ENCODE results near the gene DLX3. TPM values are rescaled to one million over a fixed set of nuclear protein-coding genes. Genes with fewer than 3 reads are reported as not detected.

DLX3 gene
- total RNA-seq, 4 donors from 2014 or later, result 12.9 to 31.8 (median 23.8) TPM

GRCh38 chr17:49991409-49991808 lies 3.6 kb downstream of the DLX3 start:
- Histone ChIP-seq H3K27ac (no peak overlapping the region), H3K9me3 (no peaks in the 10 kb centered on the region), H3K4me1 (peaks cover 57% of the 10 kb centered on the region), H3K27me3 (peaks cover 75% of the 10 kb centered on the region), H3K36me3 (no peaks in the 10 kb centered on the region), H3K4me3 (no peak overlapping the region)
- WGBS, result 84% methylated on average over 9 of the region's 14 CpGs
- TF ChIP-seq CTCF (IDR thresholded peaks at IDR 0.05) (no peak), POLR2AphosphoS5 (IDR thresholded peaks at IDR 0.05) (no peak), POLR2A (IDR thresholded peaks at IDR 0.05) (no peak), EP300 (IDR thresholded peaks at IDR 0.05) (no peak)
- DNase-seq (ENCODE audit: low spot score in 2 of 2), result peak in 1 of 2 donors; percentile 78

DNA sequence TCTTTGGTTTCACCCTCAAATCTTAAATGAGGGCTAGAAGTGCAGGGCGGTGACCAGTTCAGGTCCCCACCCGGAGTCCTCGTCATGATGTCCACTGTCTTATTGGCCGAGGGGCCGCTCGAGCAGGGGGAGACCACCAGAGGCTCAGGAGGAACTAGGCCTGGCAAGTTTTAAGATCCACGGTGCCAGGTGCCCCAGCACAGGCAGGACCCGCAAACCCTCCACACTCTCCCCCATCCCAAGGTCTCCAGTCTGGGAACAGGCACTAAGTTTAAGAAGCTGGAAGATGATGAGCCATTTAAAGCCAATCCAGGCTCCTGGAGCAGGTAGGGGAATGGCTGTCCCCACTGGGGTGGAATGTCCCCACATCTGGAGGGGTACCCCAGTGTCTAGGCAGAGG lies 4.1 kb downstream of the DLX3 start:
- peaks cover 73% of the 10 kb centered on the region for H3K27me3 ChIP-seq
- peaks cover 52% of the 10 kb centered on the region for H3K4me1 ChIP-seq
- TF ChIP-seq POLR2A (IDR thresholded peaks at IDR 0.05) (no peak), CTCF (IDR thresholded peaks at IDR 0.05) (no peak), EP300 (IDR thresholded peaks at IDR 0.05) (no peak), POLR2AphosphoS5 (IDR thresholded peaks at IDR 0.05) (no peak)
- H3K27ac ChIP-seq, result no peak overlapping the region
- no peaks in the 10 kb centered on the region for H3K9me3 ChIP-seq
- no peak overlapping the region for H3K4me3 ChIP-seq
- H3K36me3 ChIP-seq, result no peaks in the 10 kb centered on the region
- DNase-seq (ENCODE audit: low spot score in 2 of 2), result peak in 1 of 2 donors; percentile 44
- 72% methylated on average over 8 of the region's 8 CpGs for WGBS

DNA sequence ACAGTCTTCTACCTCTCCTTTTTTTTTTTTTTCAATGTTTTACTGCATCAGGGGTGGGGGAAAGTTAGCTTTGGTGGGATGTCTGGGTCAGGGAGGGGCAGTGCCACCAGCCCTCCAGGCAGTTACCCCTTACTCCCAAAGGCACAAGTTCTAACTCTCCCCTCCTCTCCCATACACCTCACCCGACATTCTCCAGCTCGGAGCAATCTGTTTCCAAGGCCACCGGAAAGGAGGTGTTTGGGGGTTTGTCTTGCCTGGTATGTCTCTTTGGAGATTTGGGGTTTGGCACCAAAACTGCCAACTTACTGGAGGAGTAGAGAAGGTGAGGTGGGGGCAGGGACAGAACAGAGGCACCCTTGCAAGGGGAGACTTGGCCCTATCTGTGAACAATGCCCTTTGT lies 4.7 kb downstream of the DLX3 start:
- WGBS, result 52% methylated on average over 3 of the region's 3 CpGs
- TF ChIP-seq POLR2AphosphoS5 (IDR thresholded peaks at IDR 0.05) (no peak), POLR2A (IDR thresholded peaks at IDR 0.05) (no peak), CTCF (IDR thresholded peaks at IDR 0.05) (no peak), EP300 (IDR thresholded peaks at IDR 0.05) (no peak)
- DNase-seq (ENCODE audit: low spot score in 2 of 2), result peak in 1 of 2 donors; percentile 31
- no peaks in the 10 kb centered on the region for H3K36me3 ChIP-seq
- H3K4me1 ChIP-seq, result peaks cover 46% of the 10 kb centered on the region
- H3K27ac ChIP-seq, result no peak overlapping the region
- H3K27me3 ChIP-seq, result peaks cover 67% of the 10 kb centered on the region
- no peaks in the 10 kb centered on the region for H3K9me3 ChIP-seq
- no peak overlapping the region for H3K4me3 ChIP-seq

DNA sequence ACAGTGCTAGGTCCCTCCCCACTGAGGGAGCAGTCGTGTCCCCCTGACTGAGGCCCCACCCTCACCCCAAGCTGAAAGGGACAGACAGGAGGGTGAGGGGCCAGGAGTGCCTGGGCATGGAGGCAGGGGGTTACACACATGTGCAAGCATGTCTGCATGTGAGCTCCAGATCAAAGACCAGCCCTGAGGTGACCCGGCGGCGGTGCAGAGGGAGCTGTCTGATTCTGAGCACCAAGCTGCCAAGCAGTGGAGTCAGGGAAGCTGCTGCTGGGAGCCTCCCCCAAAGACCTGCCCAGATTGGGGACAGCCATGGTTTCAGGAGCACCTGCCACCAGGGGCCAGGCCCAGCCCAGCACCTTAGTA lies 5.5 kb downstream of the DLX3 start:
- TF ChIP-seq POLR2A (IDR thresholded peaks at IDR 0.05), result no peak
- TF ChIP-seq POLR2AphosphoS5 (IDR thresholded peaks at IDR 0.05), result no peak
- no peak for TF ChIP-seq EP300 (IDR thresholded peaks at IDR 0.05)
- no peak for TF ChIP-seq CTCF (IDR thresholded peaks at IDR 0.05)
- no peaks in the 10 kb centered on the region for H3K9me3 ChIP-seq
- H3K36me3 ChIP-seq, result no peaks in the 10 kb centered on the region
- no peak overlapping the region for H3K4me3 ChIP-seq
- no peak overlapping the region for H3K27ac ChIP-seq
- H3K27me3 ChIP-seq, result peaks cover 61% of the 10 kb centered on the region
- WGBS, result 38% methylated on average over 4 of the region's 4 CpGs
- H3K4me1 ChIP-seq, result peaks cover 41% of the 10 kb centered on the region
- peak in 1 of 2 donors; percentile 77 for DNase-seq (ENCODE audit: low spot score in 2 of 2)

GRCh38 chr17:49987681-49988441 lies 7.2 kb downstream of the DLX3 start:
- Histone ChIP-seq H3K27ac (peak overlapping the region; percentile 6), H3K4me1 (peaks cover 32% of the 10 kb centered on the region), H3K9me3 (no peaks in the 10 kb centered on the region), H3K27me3 (peaks cover 58% of the 10 kb centered on the region), H3K36me3 (no peaks in the 10 kb centered on the region), H3K4me3 (no peak overlapping the region)
- peak in 1 of 2 donors; percentile 69 for DNase-seq (ENCODE audit: low spot score in 2 of 2)
- WGBS, result 11% methylated on average over 17 of the region's 17 CpGs
- no peak for TF ChIP-seq CTCF (IDR thresholded peaks at IDR 0.05)
- no peak for TF ChIP-seq POLR2A (IDR thresholded peaks at IDR 0.05)
- TF ChIP-seq POLR2AphosphoS5 (IDR thresholded peaks at IDR 0.05), result no peak
- TF ChIP-seq EP300 (IDR thresholded peaks at IDR 0.05), result no peak
